ENCODE results near the gene LRCOL1. TPM values are rescaled to one million over a fixed set of nuclear protein-coding genes. Genes with fewer than 3 reads are reported as not detected.
A peak's percentile ranks its signal among the peaks of the same experiment; 100 is the strongest.

LRCOL1 gene
- total RNA-seq, 4 donors from 2014 or later = not detected

DNA sequence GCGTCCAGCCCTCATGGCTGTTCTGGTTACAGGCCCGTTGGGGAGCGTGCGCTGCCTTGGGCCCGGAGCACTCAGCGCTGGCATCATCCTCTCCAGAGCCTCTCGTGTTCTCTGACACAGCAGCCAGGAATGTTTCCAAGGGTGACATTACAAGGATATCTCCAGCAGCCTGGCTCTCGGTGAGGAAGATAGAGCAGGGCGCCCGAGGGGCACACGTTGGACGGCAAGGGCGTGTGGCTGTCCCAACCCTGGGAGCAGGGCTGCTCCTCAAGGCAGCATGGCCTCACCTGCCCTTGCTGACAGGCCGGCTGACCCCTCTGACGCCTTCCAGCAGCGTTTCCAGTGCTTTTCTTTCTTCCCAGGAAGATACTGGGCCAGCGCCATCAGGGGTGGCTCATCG is 14.4 kb downstream of the LRCOL1 start:
- DNase-seq (ENCODE audit: low spot score) (no peak), ATAC-seq (ENCODE audit: low FRiP score) (no peak)
- TF ChIP-seq CTCF (IDR thresholded peaks at IDR 0.05) = no peak

GRCh38 chr12:132595183-132595582 is 15.2 kb downstream of the LRCOL1 start:
- DNase-seq (ENCODE audit: low spot score) (no peak), ATAC-seq (ENCODE audit: low FRiP score) (no peak)
- no peak for TF ChIP-seq CTCF (IDR thresholded peaks at IDR 0.05)

DNA sequence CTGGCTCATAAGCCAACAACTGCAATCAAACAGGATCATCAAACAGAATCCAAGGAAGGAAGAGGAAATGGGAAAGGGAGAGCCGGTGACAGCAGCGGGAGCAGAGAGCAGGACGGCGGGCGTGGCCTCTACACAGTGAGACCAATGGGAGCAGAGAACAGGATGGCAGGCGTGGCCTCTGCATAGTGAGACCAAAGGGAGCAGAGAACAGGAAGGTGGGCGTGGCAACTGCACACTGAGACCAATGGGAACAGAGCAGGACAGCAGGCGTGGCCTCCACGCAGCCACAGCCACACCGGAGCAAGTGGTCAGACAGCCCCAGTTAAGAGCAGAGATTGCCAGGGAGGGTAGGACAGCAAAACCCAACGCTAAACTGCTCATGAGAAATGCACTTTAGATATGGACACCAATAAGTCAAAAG is 16.4 kb downstream of the LRCOL1 start:
- ATAC-seq (ENCODE audit: low FRiP score) = peak; percentile 96
- TF ChIP-seq CTCF (IDR thresholded peaks at IDR 0.05) = no peak
- peak; percentile 86 for DNase-seq (ENCODE audit: low spot score)

- no peak for TF ChIP-seq CTCF (IDR thresholded peaks at IDR 0.05)
- DNase-seq (ENCODE audit: low spot score) = no peak
- ATAC-seq (ENCODE audit: low FRiP score) = no peak
Observed at GRCh38 chr12:132593521-132593920, 16.9 kb downstream of the LRCOL1 start.

- DNase-seq (ENCODE audit: low spot score) = no peak
- ATAC-seq (ENCODE audit: low FRiP score) = no peak
- no peak for TF ChIP-seq CTCF (IDR thresholded peaks at IDR 0.05)
Observed at GRCh38 chr12:132593071-132593470, 17.3 kb downstream of the LRCOL1 start.

DNA sequence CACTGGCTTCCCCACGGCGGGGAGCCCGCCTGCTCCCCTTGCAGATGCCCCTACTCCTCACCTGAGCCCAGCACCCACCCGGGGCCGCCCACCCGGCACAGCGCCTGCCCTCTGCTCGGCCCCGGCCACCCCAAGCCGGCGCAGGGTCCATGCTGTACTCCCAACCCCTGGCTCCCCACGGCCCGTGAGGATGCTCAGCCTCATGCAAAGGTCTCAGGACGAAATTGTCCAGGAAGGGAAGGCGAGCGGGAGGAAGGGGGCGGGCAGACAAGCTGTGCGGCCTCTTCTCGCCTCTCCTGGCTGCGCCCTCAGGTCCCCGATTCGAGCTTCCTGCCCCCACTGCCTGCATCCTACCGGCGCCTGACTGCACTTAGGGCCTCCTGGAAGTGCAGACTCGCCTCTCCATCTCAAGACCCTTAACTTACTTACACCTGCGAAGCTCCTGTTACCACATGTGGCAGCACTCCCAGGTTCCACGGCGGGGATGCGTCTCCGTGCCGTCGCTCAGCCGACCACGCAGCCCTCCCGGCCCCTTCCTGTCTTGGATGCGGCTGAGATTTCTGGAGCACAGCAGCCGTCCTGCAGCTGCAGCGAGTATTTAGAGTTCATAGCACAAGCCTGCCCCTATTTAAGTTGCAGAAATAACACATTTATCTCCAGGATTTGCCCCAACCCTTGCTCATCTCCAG is 18.0 kb downstream of the LRCOL1 start:
- no peak for TF ChIP-seq CTCF (IDR thresholded peaks at IDR 0.05)
- DNase-seq (ENCODE audit: low spot score) (no peak), ATAC-seq (ENCODE audit: low FRiP score) (no peak)

Measured in omental fat pad (tissue), 4 donors.